Measurements from ENCODE around the gene FTCD.
"Not testable (repeated sequence)": the region's sequence is repeated elsewhere in the genome, so short reads cannot be mapped to it uniquely, and the experiment has no call there.

Gene FTCD

DNA sequence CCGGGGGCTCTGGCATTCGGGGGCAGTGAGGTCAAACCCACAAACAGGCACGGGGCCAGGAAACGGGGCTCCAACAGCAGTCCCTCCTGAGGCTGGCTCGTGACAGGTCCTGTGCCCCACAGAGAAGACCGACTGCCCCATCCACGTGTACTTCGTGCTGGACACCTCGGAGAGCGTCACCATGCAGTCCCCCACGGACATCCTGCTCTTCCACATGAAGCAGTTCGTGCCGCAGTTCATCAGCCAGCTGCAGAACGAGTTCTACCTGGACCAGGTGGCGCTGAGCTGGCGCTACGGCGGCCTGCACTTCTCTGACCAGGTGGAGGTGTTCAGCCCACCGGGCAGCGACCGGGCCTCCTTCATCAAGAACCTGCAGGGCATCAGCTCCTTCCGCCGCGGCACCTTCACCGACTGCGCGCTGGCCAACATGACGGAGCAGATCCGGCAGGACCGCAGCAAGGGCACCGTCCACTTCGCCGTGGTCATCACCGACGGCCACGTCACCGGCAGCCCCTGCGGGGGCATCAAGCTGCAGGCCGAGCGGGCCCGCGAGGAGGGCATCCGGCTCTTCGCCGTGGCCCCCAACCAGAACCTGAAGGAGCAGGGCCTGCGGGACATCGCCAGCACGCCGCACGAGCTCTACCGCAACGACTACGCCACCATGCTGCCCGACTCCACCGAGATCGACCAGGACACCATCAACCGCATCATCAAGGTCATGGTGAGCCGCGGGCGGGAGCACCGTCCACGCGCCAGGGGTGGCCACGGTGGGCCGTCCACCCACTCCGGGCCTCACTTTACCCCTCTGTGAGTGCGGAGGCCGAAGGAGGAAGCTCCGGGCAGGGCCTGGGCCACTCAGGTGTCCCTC, 43.3 kb downstream of the FTCD start:
- no peak for DNase-seq (ENCODE audit: low read depth)

DNA sequence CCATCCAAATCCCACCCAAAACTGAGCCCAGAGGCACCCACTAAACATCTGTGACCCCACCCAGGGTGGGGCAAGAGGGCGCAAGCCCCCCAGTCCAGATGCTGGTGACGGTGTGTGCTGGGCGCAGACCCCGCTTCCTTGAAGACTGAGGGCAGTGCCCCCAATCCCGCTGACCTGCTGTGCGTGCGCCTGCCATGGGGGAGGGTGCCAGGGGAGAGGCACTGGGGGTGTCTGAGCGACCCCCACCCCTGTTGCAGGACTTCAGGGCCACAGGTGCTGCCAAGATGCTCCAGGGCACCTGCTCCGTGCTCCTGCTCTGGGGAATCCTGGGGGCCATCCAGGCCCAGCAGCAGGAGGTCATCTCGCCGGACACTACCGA, 44.2 kb downstream of the FTCD start:
- DNase-seq (ENCODE audit: low read depth), result no peak

DNA sequence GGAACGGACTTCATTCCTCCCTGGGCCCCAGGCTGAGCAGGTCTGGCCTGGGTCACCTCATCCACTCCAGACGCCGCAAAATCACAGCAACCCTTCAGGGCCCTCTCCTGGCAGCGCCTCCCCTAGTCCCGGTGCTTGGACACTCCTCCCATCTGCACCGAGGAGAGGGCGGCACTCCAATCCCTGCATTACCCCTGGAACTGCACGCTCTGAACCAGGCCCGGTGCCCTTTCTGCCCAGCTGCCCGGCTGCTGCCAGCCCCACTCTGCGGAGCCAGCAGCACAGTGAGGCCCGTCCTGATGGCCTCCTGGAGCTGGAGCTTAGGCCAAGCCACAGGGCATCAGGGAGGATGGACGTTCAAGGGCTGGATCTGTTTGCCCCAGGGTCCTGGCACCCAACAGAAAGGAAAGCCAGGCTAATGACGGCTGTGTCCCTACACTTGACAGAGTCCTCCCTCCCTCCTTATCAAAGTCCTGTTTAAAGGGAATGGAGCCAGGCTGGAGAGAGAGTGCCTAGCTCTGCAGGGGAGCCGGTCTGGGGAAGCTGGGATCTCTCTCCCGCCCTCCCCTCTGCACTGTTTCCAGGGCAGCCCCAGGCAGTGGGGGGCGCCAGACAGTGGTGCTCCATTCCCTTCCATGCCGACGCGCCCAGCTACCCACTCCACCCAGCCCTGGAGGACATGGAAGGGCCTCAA, 44.7 kb downstream of the FTCD start:
- no peak for DNase-seq (ENCODE audit: low read depth)

- DNase-seq (ENCODE audit: low read depth), result no peak
Observed at GRCh38 chr21:46109313-46110221, 45.8 kb downstream of the FTCD start.

GRCh38 chr21:46108827-46109312, 46.5 kb downstream of the FTCD start:
- no peak for DNase-seq (ENCODE audit: low read depth)

- DNase-seq (ENCODE audit: low read depth), result not testable (repeated sequence)
Observed at GRCh38 chr21:46107376-46107775, 48.0 kb downstream of the FTCD start.

GRCh38 chr21:46104104-46104503, 51.3 kb downstream of the FTCD start:
- DNase-seq (ENCODE audit: low read depth), result no peak

DNA sequence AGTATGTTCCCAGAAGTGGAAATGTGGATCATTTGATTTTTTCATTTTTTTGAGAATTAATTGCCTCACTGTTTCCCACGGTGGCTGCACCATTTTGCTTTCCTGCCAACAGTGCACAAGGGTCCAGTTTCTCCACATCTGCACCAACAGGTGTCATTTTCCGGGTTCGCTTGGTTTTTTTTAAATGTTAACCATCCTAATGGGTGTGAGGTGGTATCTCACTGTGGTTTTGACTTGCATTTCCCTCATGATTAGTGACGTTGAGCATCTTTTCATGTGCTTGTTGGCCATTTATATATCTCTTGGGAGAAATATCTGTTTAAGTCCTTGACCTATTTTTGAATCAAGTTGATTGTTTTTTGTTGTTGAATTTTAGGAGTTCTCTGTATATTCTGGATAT, 54.5 kb downstream of the FTCD start:
- DNase-seq (ENCODE audit: low read depth), result no peak

DNA sequence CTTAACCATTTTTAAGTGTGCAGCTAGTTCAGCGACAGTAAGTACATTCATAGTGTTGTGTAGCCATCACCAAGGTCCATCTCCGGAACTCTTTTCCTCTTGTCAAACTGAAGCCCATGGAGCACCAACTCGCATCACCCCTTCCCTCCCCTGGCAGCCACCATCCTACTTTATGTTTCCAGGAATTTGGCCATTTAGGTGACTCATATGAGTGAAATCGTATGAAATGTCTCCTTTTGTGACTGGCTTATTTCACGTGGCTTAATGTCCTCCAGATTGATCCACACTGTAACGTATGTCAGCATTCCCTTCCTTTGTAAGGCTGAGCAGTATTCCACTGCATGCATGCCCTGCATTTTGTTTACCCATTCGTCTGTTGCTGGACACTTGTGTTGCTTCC, 55.0 kb downstream of the FTCD start:
- no peak for DNase-seq (ENCODE audit: low read depth)

GRCh38 chr21:46100020-46100419, 55.4 kb downstream of the FTCD start:
- DNase-seq (ENCODE audit: low read depth), result no peak

DNA sequence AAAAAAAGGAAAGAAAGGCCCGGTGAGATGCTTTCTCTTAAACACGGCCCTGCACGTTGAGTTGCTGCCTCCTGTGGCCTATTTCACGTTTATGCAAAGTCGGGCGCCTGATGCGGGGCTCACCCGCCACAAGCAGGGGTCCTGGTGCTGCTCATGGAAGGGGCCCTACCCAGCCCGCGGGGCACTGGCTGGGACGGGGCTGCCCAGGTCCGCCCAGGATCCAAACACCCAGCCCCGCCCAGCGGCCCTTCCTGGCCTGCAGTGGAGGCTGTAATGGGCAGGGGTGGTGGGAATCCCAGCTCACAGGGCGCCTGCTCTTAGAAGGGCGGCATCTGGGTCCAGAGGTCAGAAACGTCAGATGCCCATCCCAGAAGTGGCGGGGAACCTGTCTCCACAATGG, 55.9 kb downstream of the FTCD start:
- no peak for DNase-seq (ENCODE audit: low read depth)

DNA sequence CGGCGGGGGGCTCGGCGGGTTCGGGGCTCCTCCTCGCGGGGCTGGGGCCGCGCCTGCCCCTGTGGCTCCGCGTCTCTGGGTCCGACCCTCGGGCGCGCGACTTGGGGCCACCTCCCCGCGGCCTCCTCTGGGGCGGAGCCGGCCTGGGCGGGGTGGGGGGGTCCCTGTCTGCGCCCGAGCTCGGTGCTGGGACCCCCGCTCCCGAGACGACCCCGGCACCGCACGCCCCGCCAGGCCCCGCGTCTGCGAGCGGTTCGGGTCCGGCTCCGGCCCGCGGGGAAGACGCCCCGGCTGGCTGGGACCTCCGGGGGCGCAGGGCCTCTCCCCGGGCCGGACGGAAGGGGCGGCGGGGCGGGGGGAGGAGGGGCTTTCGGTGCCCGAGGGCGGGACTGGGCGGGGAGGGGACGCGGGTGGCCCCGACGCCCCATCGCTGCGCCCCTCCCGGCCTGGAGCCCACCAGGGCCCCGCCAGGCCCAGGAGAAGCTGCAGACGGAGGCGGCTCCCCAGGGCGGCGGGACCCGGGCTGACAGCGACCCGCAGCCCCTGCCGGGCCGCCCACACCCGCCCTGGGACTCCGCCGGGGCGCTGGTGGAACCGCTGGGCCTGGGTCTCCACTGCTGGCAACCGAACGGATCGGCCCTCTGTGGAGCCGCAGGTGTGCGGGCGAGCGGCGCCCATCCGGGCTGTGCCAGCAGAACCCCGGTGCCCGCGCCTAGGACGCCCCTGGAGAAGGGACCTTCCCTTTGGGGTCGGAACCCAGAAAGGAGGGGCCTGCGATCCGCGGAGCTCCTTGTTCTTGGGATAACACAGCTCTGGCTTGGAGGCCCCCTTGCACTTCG, 56.9 kb downstream of the FTCD start:
- DNase-seq (ENCODE audit: low read depth), result no peak

DNA sequence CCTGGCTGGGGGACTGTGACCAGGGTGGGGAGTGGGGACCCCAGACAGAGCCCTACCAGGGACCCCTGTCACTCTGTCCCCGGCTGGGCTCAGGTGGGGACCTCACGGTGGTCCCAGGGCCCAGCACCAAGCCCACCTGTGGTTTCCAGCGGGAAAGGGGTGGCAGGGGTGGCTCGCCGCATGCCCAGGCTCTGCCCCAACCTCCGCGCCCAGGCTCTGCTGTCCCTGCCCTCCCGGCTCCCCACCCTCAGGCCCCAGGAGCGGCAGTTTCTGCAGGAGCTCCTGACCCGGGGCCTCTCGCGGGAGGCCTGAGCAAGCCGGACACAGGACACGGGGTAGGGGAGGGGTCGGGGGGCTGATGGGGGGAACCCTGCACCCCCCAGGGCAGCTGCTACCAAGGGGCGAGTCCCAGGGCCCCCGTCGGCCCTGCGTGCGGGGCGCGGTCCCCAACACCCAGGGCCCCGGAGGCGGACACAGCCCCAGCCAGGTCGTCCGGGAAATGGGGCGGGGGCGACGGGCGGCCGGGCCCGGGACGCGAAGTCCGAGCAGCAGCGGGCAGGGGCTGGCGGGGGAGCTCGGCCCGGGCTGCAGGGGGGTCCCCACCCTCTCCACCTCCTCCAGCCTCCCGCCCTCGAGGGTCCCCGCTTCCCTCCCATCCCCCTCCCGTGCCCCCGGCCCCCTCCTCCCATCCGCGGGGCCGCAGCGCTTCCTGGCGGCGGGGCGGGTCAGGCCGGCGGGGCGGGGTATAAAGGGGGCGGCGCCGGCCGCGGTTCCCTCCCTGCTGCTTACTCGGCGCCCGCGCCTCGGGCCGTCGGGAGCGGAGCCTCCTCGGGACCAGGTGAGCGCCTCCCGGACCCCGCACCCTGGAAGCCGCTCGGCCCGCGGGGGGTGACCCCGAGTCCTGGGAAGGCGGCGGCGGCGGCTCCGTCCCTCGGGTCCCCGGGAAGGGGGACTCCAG, 57.8 kb downstream of the FTCD start, which contains the start of gene COL6A2:
COL6A2 (plus strand) TSS at position 777 of the 958 bp plus-strand sequence.
- peak; percentile 27 for DNase-seq (ENCODE audit: low read depth)

- DNase-seq (ENCODE audit: low read depth), result no peak
Observed at GRCh38 chr21:46096596-46097335, 58.6 kb downstream of the FTCD start.

- DNase-seq (ENCODE audit: low read depth), result no peak
Observed at GRCh38 chr21:46095814-46096595, 59.4 kb downstream of the FTCD start.

DNA sequence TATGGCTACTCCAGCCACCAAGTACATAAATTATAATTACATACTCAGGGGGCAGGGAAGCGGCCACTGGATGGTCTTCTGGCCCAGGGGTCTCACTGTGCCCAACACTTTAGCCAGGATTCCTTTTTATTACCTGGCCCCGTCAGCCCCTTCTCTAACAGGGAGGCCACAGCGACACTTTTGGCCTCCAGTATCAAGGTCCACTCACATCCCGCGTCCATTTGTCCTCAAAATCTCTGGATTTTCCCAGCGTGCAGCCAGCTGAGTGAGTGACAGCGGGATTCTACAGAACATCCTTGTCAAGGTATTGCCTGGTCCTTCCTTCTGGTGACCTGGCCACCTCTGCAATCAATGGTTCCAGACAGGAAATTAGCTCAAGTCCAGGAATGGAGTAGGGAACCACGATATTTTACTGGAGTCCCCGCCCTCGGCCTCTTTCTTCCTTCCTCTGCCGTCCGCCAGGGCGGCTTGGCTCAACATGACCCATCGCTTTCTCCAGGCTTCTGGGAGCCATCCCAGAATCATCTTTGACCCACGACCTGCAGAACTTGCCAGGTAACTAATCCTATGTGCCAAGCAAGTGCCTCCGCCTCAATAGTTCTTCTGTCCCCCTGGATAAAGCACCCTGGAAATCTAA, 60.2 kb downstream of the FTCD start:
- no peak for DNase-seq (ENCODE audit: low read depth)

DNA sequence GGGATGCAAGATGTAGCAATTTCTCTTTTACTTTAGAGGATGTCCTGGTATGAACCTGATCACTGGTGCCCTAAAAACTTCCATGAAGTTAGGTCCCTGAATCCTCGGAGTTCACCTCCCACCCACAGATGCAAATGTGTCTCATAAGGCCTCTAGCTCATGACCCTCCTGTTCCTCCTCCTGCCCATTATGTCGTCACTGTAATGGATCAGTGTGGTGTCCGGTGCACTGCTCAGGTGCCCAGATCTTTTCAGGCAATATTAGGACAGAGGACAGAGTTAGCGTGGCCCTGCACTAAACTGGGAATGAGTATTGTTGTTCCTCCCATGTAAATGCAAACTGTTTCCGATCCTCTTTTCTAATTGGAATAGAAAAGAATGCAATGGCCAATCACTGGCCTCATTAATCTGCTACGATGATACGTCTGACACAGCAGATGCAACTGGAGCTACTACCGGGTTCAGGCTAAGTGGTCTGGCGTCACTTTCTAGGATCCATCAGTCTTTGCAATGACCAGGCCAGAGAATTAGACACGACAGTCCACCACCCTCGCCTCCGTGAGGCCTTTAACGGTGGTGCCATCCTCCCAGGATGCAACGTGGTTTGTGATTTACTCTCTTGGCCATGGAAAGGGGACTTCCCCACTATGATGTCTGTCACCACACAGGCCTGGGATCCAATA, 60.8 kb downstream of the FTCD start:
- DNase-seq (ENCODE audit: low read depth), result no peak

Measured in activated T-helper 9 cell treated with anti-CD3 and anti-CD28 coated beads, Interleukin-2, amount 50 U/mL, for 16 hours (primary cell).